ENCODE measurements around the gene GABBR2.

GRCh38 chr9:98541684-98542230 lies 167.0 kb downstream of the GABBR2 start:
- TF ChIP-seq CTCF (conservative IDR thresholded peaks at IDR 0.05; ENCODE audit: low read depth, low read length), result no peak
- TF ChIP-seq EZH2 (IDR thresholded peaks at IDR 0.05; ENCODE audit: borderline replicate concordance, low read depth, low read length, poor library complexity, severe bottlenecking), result no peak

Data from A673 (cell line).